Thoracic aorta (tissue), 2 donors: ENCODE results near the gene CLDN18. TPM values are rescaled to one million over a fixed set of nuclear protein-coding genes. Genes with fewer than 3 reads are reported as not detected.

Source experiments
- ATAC-seq: fragments of 150-250 bp; one replicate; pipeline ENCODE4 v1.8.0; 2017; ENCODE audit warnings: low read depth; ENCODE audit not compliant: insufficient number of reproducible peaks, low FRiP score
- DNase-seq: peaks from one replicate; pipeline ENCODE4 v3.0.0-alpha.2; 2020; ENCODE audit warnings: low spot score
- H3K27ac ChIP-seq, 2 donors: fragments of 200-600 bp; sonication (generic); 1 replicate in 1 of 2; 2 replicates in 1 of 2; pipeline ENCODE4 v1.5.1; 2016; ENCODE audit warnings: mild to moderate bottlenecking in 2 of 2, moderate library complexity in 2 of 2
- H3K27me3 ChIP-seq: fragments of 200-600 bp; sonication (generic); replicated peaks from 2 replicates; pipeline ENCODE4 v1.6.0; 2016; ENCODE audit warnings: mild to moderate bottlenecking; ENCODE audit not compliant: insufficient read depth
- H3K36me3 ChIP-seq: fragments of 200-600 bp; sonication (generic); one replicate; pipeline ENCODE4 v1.5.1; 2016
- H3K4me1 ChIP-seq, 2 donors: fragments of 200-600 bp; sonication (generic); 1 replicate in 1 of 2; 2 replicates in 1 of 2; pipeline versions ENCODE4 v1.5.1 to v1.6.0; 2016; ENCODE audit warnings: low read depth in 2 of 2, mild to moderate bottlenecking in 1 of 2; ENCODE audit not compliant: control insufficient read depth in 1 of 2
- H3K4me3 ChIP-seq: fragments of 200-600 bp; sonication (generic); 2 replicates; pipeline ENCODE4 v1.5.1; 2016; ENCODE audit warnings: mild to moderate bottlenecking
- H3K9me3 ChIP-seq: fragments of 200-600 bp; sonication (generic); 2 replicates; pipeline ENCODE4 v1.5.1; 2016
- CTCF ChIP-seq: fragments of 200-600 bp; sonication (generic); IDR thresholded peaks from one replicate; pipeline ENCODE4 v1.5.1; 2019; ENCODE audit warnings: antibody characterized with exemption
- total RNA-seq, 2 donors: library from RNA; depleted of rRNA; stranded (reverse); fragments of >200 nt; gene quantifications; one replicate each; pipeline versions ENCODE4 v1.1.0 to v1.2.3, GENCODE V29; 2016

The CLDN18 gene
- total RNA-seq, 2 donors from 2014 or later: 7.3 TPM; not detected in 1

- no peak overlapping the region for H3K27ac ChIP-seq
- no peaks in the 10 kb centered on the region for H3K27me3 ChIP-seq
- ATAC-seq (no peak), DNase-seq (no peak)
- no peak overlapping the region for H3K4me3 ChIP-seq
- no peaks in the 10 kb centered on the region for H3K4me1 ChIP-seq
- peaks cover 50% of the 10 kb centered on the region for H3K36me3 ChIP-seq
- no peaks in the 10 kb centered on the region for H3K9me3 ChIP-seq
- TF ChIP-seq CTCF: no peak
Observed at GRCh38 chr3:138066383-138066782, 56.4 kb downstream of the CLDN18 start.

DNA sequence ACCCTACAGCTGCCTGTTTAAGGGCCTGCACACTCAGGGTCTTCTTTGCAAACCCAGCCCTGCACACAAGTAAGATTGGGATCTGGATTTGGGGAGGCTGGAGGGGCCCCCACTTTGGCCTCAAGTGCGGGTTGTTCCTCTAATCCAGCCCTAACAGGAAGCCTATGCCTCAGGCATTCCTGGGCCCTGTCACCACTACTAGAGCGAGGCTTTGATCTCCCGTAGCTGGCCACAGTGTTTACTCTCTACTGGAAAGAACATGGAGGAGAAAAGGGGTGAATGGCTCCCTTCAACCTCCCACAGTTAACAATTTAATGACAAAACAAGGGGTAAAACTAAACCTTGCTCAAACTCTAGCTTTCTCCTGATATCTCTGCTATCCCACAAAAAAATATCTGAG is 57.0 kb downstream of the CLDN18 start:
- ATAC-seq: no peak
- no peak overlapping the region for H3K27ac ChIP-seq
- no peak for TF ChIP-seq CTCF
- H3K4me1 ChIP-seq: no peaks in the 10 kb centered on the region
- H3K36me3 ChIP-seq: peaks cover 56% of the 10 kb centered on the region
- no peaks in the 10 kb centered on the region for H3K27me3 ChIP-seq
- no peak for DNase-seq
- H3K9me3 ChIP-seq: no peaks in the 10 kb centered on the region
- H3K4me3 ChIP-seq: no peak overlapping the region

DNA sequence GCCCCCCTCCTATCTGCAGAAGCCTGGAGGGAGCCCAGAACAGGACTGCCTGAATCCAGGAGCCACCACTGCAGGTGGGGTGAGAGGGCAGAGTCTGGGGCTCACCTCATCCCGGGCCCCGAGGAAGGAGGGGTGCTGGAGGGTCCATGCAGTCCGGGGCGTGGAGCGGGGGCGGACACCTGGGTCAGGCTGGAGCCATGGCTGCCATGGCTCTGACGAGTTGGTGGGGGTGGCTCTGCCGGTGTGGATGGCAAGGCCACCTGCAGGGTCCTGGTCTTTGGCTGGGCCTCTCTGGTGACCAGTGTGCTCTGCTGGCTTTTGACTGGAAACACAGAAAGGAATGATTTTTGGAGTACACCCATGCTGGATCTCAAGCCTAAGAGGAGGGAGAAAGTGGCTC is 58.1 kb downstream of the CLDN18 start:
- H3K4me3 ChIP-seq: no peak overlapping the region
- peaks cover 53% of the 10 kb centered on the region for H3K36me3 ChIP-seq
- DNase-seq (no peak), ATAC-seq (no peak)
- H3K27ac ChIP-seq: no peak overlapping the region
- TF ChIP-seq CTCF: no peak
- H3K4me1 ChIP-seq: no peaks in the 10 kb centered on the region
- H3K9me3 ChIP-seq: no peaks in the 10 kb centered on the region
- H3K27me3 ChIP-seq: no peaks in the 10 kb centered on the region

GRCh38 chr3:138068579-138069174 is 58.7 kb downstream of the CLDN18 start:
- DNase-seq (peak; percentile 30), ATAC-seq (peak; percentile 85)

DNA sequence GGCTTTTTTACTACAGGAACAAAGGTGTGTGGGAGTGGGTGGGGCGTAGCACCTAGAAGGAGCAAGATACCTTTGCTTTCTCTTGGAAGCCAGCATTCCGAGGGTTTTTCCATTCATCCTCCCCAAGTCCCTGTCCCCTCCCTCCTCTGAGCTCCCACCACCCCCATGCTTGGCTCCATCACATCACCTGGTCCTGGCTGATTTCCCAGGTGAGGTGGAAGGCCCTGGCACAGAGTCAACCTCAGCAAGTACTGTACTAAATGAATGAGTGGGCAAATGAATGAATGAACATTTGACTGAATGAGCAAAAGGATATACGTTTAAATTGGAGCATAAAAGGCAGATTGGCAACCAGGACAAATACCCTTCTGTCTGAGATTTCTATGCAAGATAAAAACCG is 60.0 kb downstream of the CLDN18 start:
- no peaks in the 10 kb centered on the region for H3K27me3 ChIP-seq
- H3K4me3 ChIP-seq: no peak overlapping the region
- no peak for DNase-seq
- ATAC-seq: no peak
- H3K9me3 ChIP-seq: no peaks in the 10 kb centered on the region
- TF ChIP-seq CTCF: no peak
- no peaks in the 10 kb centered on the region for H3K4me1 ChIP-seq
- H3K27ac ChIP-seq: no peak overlapping the region
- H3K36me3 ChIP-seq: peaks cover 47% of the 10 kb centered on the region

More at GRCh38 chr3:138068579-138069174, 58.7 kb downstream of the CLDN18 start:
- H3K27me3 ChIP-seq: no peaks in the 10 kb centered on the region
- no peak overlapping the region for H3K27ac ChIP-seq
- H3K36me3 ChIP-seq: peaks cover 52% of the 10 kb centered on the region
- H3K4me3 ChIP-seq: no peak overlapping the region
- peak; percentile 95 for TF ChIP-seq CTCF
- H3K4me1 ChIP-seq: no peaks in the 10 kb centered on the region
- no peaks in the 10 kb centered on the region for H3K9me3 ChIP-seq
